H1 (cell line): ENCODE results near the gene NCLN. TPM values are rescaled to one million over a fixed set of nuclear protein-coding genes. Genes with fewer than 3 reads are reported as not detected.

ENCODE experiments used
- GTF2F1 ChIP-seq: IDR thresholded peaks from 2 replicates; pipeline ENCODE4 v1.6.1; 2012; ENCODE audit warnings: low read depth, low read length, improper control_type of control experiment, borderline replicate concordance
- JUND ChIP-seq: IDR thresholded peaks from 2 replicates; pipeline ENCODE4 v1.6.1; 2011; ENCODE audit warnings: mild to moderate bottlenecking, improper control_type of control experiment, low read length
- RFX5 ChIP-seq: IDR thresholded peaks from 2 replicates; pipeline ENCODE4 v1.6.1; 2011; ENCODE audit warnings: low read depth, low read length, improper control_type of control experiment, borderline replicate concordance
- SIX5 ChIP-seq: IDR thresholded peaks from 2 replicates; pipeline ENCODE4 v1.6.1; 2011; ENCODE audit warnings: mild to moderate bottlenecking, low read depth, low read length
- SP2 ChIP-seq: IDR thresholded peaks from 2 replicates; pipeline ENCODE4 v1.6.1; 2012; ENCODE audit warnings: mild to moderate bottlenecking, low read length, inconsistent platforms
- polyA plus RNA-seq, 7 experiments: library from polyadenylated mRNA; depleted of rRNA in 3 of 7; stranded (reverse) in 5 of 7; unstranded in 2 of 7; fragments of >200 nt in 5 of 7; fragments of 200-250 nt in 2 of 7; gene quantifications; 1 replicate in 5 of 7; 2 replicates in 1 of 7; 4 replicates in 1 of 7; pipeline versions ENCODE4 v1.2.1 to v1.2.3, GENCODE V29; 2011 to 2013; ENCODE audit warnings: missing spikeins in 2 of 7, mixed read lengths in 2 of 7
- total RNA-seq: library from RNA; stranded (reverse); fragmentation: NEBNext Ultra II Directional; extraction: Animal tissue kit (Norgen Biotek cat#: 25700); gene quantifications from 2 replicates; pipeline ENCODE4 v1.2.1, GENCODE V29; 2021

Gene NCLN
- total and polyA plus RNA-seq, 2 of the 8 experiments (the other 6 are each of a cell fraction or from before 2014, with no cell fraction given): 89.2 to 103 TPM

- TF ChIP-seq GTF2F1 (no peak), SP2 (no peak), RFX5 (no peak), JUND (no peak), SIX5 (no peak)
Measured at GRCh38 chr19:3201072-3201700, 15.5 kb downstream of the NCLN start (continued).
